DOHH2 (cell line): Measurements from ENCODE around the gene SYTL5.

Source experiments
- H3F3A ChIP-seq: fragments of 200-600 bp; sonication (generic), shearing (Covaris generic); 2 replicates; pipeline ENCODE4 v1.6.0; 2016; ENCODE audit warnings: antibody characterized with exemption, mild to moderate bottlenecking; ENCODE audit not compliant: control insufficient read depth, insufficient read depth
- H3K27ac ChIP-seq: fragments of 200-600 bp; sonication (generic); 2 replicates; pipeline ENCODE4 v1.5.1; 2014; ENCODE audit warnings: low read depth, mild to moderate bottlenecking, low read length, moderate library complexity
- H3K27me3 ChIP-seq: fragments of 200-600 bp; sonication (generic); 2 replicates; pipeline ENCODE4 v1.6.1; 2014; ENCODE audit warnings: mild to moderate bottlenecking, low read length, mixed read lengths; ENCODE audit not compliant: control insufficient read depth
- H3K36me3 ChIP-seq: fragments of 200-600 bp; sonication (generic); 2 replicates; pipeline ENCODE4 v1.6.1; 2014; ENCODE audit warnings: mild to moderate bottlenecking, low read length, moderate library complexity, mixed read lengths; ENCODE audit not compliant: control insufficient read depth
- H3K4me1 ChIP-seq: fragments of 200-600 bp; sonication (generic); 2 replicates; pipeline ENCODE4 v1.6.1; 2014; ENCODE audit warnings: mild to moderate bottlenecking, low read length, mixed read lengths; ENCODE audit not compliant: control insufficient read depth
- H3K4me2 ChIP-seq: fragments of 200-600 bp; sonication (generic); 2 replicates; pipeline ENCODE4 v1.6.0; 2014; ENCODE audit warnings: mild to moderate bottlenecking, low read length, moderate library complexity
- H3K4me3 ChIP-seq: fragments of 200-600 bp; sonication (generic); 2 replicates; pipeline ENCODE4 v1.5.1; 2014; ENCODE audit warnings: mild to moderate bottlenecking, low read length, mixed read lengths
- H3K79me2 ChIP-seq: fragments of 200-600 bp; sonication (generic); 2 replicates; pipeline ENCODE4 v1.6.1; 2014; ENCODE audit warnings: mild to moderate bottlenecking, low read length, mixed read lengths; ENCODE audit not compliant: control insufficient read depth
- H3K9me2 ChIP-seq: fragments of 200-600 bp; sonication (generic); replicated peaks from 2 replicates; pipeline ENCODE4 v1.6.1; 2014; ENCODE audit warnings: mild to moderate bottlenecking, low read length, mixed read lengths; ENCODE audit not compliant: control insufficient read depth
- H3K9me3 ChIP-seq: fragments of 200-600 bp; sonication (generic); 2 replicates; pipeline ENCODE4 v1.6.1; 2014; ENCODE audit warnings: antibody characterized with exemption, low read length, mixed read lengths; ENCODE audit not compliant: control insufficient read depth, insufficient read depth
- H4K20me1 ChIP-seq: fragments of 200-600 bp; sonication (generic); 2 replicates; pipeline ENCODE4 v1.6.0; 2014; ENCODE audit warnings: low read depth, mild to moderate bottlenecking, antibody characterized with exemption, low read length, moderate library complexity; ENCODE audit not compliant: control insufficient read depth, insufficient read depth
- EZH2phosphoT487 ChIP-seq: fragments of 200-600 bp; sonication (generic); IDR thresholded peaks from 2 replicates; pipeline ENCODE4 v1.6.1; 2017; ENCODE audit warnings: borderline replicate concordance, mild to moderate bottlenecking, antibody characterized with exemption, low read length, moderate library complexity, mixed read lengths
- TF ChIP-seq, protein P1 (sequence below): fragments of 200-600 bp; sonication (generic); IDR thresholded peaks from one replicate; pipeline ENCODE4 v1.5.1; 2014; ENCODE audit warnings: antibody characterized with exemption, mild to moderate bottlenecking, low read depth, low read length; ENCODE audit not compliant: poor library complexity, severe bottlenecking

SYTL5 gene

DNA sequence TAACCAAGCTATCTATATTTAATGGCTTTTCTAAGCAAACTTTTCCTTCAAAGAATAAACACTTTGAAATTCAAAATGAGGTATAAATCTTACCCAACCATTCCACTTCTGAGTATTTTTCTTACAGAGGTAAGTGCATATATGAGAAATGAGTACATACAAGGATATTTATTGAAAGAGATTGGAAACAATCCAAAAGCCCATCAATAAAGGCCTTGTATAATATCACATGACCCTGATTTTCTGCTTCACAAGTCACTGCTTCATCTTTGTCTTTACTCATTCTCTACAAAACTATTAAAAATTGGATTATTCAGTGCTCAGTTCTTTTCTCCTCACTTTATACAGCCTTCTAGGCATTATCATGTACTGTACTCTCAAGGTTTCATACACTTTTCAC lies 123.0 kb downstream of the SYTL5 start:
- no peaks in the 10 kb centered on the region for H4K20me1 ChIP-seq
- H3K79me2 ChIP-seq, result no peaks in the 10 kb centered on the region
- H3K4me2 ChIP-seq, result no peak overlapping the region
- no peaks in the 10 kb centered on the region for H3K9me3 ChIP-seq
- H3F3A ChIP-seq, result no peaks in the 10 kb centered on the region
- TF ChIP-seq, protein P1, sequence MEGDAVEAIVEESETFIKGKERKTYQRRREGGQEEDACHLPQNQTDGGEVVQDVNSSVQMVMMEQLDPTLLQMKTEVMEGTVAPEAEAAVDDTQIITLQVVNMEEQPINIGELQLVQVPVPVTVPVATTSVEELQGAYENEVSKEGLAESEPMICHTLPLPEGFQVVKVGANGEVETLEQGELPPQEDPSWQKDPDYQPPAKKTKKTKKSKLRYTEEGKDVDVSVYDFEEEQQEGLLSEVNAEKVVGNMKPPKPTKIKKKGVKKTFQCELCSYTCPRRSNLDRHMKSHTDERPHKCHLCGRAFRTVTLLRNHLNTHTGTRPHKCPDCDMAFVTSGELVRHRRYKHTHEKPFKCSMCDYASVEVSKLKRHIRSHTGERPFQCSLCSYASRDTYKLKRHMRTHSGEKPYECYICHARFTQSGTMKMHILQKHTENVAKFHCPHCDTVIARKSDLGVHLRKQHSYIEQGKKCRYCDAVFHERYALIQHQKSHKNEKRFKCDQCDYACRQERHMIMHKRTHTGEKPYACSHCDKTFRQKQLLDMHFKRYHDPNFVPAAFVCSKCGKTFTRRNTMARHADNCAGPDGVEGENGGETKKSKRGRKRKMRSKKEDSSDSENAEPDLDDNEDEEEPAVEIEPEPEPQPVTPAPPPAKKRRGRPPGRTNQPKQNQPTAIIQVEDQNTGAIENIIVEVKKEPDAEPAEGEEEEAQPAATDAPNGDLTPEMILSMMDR, result no peak
- no peak for TF ChIP-seq EZH2phosphoT487
- no peak overlapping the region for H3K4me3 ChIP-seq
- H3K4me1 ChIP-seq, result no peaks in the 10 kb centered on the region
- H3K27ac ChIP-seq, result no peak overlapping the region
- H3K27me3 ChIP-seq, result no peaks in the 10 kb centered on the region
- H3K9me2 ChIP-seq, result no peaks in the 10 kb centered on the region
- H3K36me3 ChIP-seq, result no peaks in the 10 kb centered on the region

DNA sequence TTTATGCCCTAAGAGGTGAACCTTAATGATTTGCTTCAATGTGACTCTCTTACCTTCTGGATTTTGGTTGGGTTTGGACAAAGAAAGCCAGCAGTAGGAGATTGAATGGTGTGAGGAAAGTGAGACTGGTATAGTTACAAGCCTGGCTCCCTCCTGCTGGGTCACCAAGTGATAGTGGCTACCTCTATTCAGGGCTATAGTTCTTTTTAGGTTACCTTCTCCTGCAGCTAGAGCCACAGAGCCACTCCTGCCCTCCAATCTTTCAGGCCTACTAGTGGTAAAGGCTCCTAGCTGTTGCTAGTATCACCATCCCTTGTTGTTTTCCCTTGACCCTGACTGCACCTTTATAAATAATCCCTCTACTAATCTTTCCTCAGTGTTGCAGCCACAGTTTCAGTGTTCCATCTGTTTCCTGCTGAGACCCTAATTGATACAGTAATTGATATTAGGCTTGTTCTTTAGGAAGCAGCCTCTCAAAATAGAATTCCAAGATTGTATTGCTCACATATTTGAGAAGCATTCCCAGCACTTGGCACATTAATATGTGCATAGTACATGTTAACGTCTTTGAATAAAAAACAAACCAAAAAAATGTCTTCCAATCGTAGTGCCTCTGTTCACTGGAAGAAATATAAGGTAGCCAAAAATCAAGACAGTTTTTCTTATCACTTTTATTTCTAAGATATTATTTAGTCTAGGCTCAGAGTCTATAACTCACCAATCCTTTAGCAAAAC lies 132.0 kb downstream of the SYTL5 start:
- Histone ChIP-seq H3K4me2 (no peak overlapping the region), H3K27ac (no peak overlapping the region), H3F3A (no peaks in the 10 kb centered on the region), H4K20me1 (no peaks in the 10 kb centered on the region), H3K36me3 (no peaks in the 10 kb centered on the region), H3K27me3 (no peaks in the 10 kb centered on the region), H3K79me2 (no peaks in the 10 kb centered on the region), H3K4me3 (no peak overlapping the region), H3K9me3 (no peaks in the 10 kb centered on the region), H3K9me2 (no peaks in the 10 kb centered on the region), H3K4me1 (no peaks in the 10 kb centered on the region)
- TF ChIP-seq, protein P1, result no peak
- no peak for TF ChIP-seq EZH2phosphoT487

DNA sequence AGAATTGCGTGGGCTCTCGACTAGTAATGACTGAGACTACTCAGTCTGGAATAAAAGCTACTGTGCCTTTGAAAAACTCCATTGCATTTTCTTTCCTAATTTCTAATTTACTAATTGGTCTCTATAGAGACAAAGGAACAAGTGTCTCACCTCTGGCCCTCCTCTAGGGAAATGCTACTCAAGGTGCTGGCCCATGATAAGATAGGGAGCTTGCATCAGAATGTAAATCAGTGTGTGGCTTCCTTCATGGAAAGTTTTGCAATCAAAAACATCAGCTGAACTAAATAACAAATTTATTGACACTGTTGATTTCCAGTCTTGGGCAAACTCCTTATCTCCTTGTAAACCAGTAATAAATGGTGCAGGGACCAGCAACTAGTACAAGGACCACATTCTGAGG lies 132.5 kb downstream of the SYTL5 start:
- TF ChIP-seq, protein P1, result no peak
- no peak for TF ChIP-seq EZH2phosphoT487
- H3K9me3 ChIP-seq, result no peaks in the 10 kb centered on the region
- no peak overlapping the region for H3K4me2 ChIP-seq
- no peaks in the 10 kb centered on the region for H3K9me2 ChIP-seq
- H3K4me1 ChIP-seq, result no peaks in the 10 kb centered on the region
- H3K27ac ChIP-seq, result no peak overlapping the region
- H4K20me1 ChIP-seq, result no peaks in the 10 kb centered on the region
- no peaks in the 10 kb centered on the region for H3F3A ChIP-seq
- no peaks in the 10 kb centered on the region for H3K79me2 ChIP-seq
- H3K4me3 ChIP-seq, result no peak overlapping the region
- H3K27me3 ChIP-seq, result no peaks in the 10 kb centered on the region
- no peaks in the 10 kb centered on the region for H3K36me3 ChIP-seq
